22Rv1 (cell line): Measurements from ENCODE around the gene CCDC150.
"Not testable (repeated sequence)": the region's sequence is repeated elsewhere in the genome, so short reads cannot be mapped to it uniquely, and the experiment has no call there.

Source experiments
- H3K27ac ChIP-seq: fragments of 450-650 bp; 2 replicates; pipeline ENCODE4 v1.5.1; 2017
- CTCF ChIP-seq: fragments of 450-650 bp; IDR thresholded peaks from 2 replicates; pipeline ENCODE4 v1.5.1; 2017; ENCODE audit warnings: mild to moderate bottlenecking
- ZFX ChIP-seq: fragments of 450-650 bp; IDR thresholded peaks from 2 replicates; pipeline ENCODE4 v1.6.1; 2017; ENCODE audit warnings: antibody characterized with exemption, borderline replicate concordance

CCDC150 gene

GRCh38 chr2:196729418-196729817 lies 89.9 kb downstream of the CCDC150 start:
- no peak for TF ChIP-seq ZFX
- no peak for TF ChIP-seq CTCF
- no peak overlapping the region for H3K27ac ChIP-seq

- not testable (repeated sequence) for H3K27ac ChIP-seq
These were observed 97.1 kb downstream of the CCDC150 start for GRCh38 chr2:196736646-196737045.

- TF ChIP-seq CTCF (no peak), ZFX (no peak)
- no peak overlapping the region for H3K27ac ChIP-seq
These were observed 97.5 kb downstream of the CCDC150 start for GRCh38 chr2:196737046-196737445.

- no peak for TF ChIP-seq CTCF
- no peak for TF ChIP-seq ZFX
- H3K27ac ChIP-seq: no peak overlapping the region
These were observed 99.5 kb downstream of the CCDC150 start for GRCh38 chr2:196739031-196739430.

GRCh38 chr2:196742216-196742615 lies 102.7 kb downstream of the CCDC150 start:
- no peak overlapping the region for H3K27ac ChIP-seq
- TF ChIP-seq CTCF (no peak), ZFX (no peak)

GRCh38 chr2:196742685-196743084 lies 103.2 kb downstream of the CCDC150 start:
- TF ChIP-seq ZFX: no peak
- H3K27ac ChIP-seq: no peak overlapping the region

GRCh38 chr2:196743165-196743564 lies 103.7 kb downstream of the CCDC150 start:
- H3K27ac ChIP-seq: no peak overlapping the region
- TF ChIP-seq CTCF (no peak), ZFX (no peak)

- H3K27ac ChIP-seq: no peak overlapping the region
- TF ChIP-seq ZFX (no peak), CTCF (no peak)
These were observed 106.2 kb downstream of the CCDC150 start for GRCh38 chr2:196745711-196746110.

- TF ChIP-seq ZFX (no peak), CTCF (no peak)
- H3K27ac ChIP-seq: no peak overlapping the region
These were observed 107.9 kb downstream of the CCDC150 start for GRCh38 chr2:196747400-196747799.
